ENCODE measurements around the gene TMCO4. TPM values are rescaled to one million over a fixed set of nuclear protein-coding genes. Genes with fewer than 3 reads are reported as not detected.

TMCO4 gene
- total RNA-seq, 1 donor from 2014 or later = 18.6 TPM

GRCh38 chr1:19775317-19775716 lies 24.4 kb downstream of the TMCO4 start:
- no peak for TF ChIP-seq CTCF (IDR thresholded peaks at IDR 0.05; ENCODE audit: unreplicated experiment)
- H3K27ac Mint-ChIP-seq = no peak overlapping the region
- no peaks in the 10 kb centered on the region for H3K4me1 Mint-ChIP-seq (ENCODE audit: low read depth)
- H3K4me3 Mint-ChIP-seq (ENCODE audit: low read depth) = no peak overlapping the region
- no peaks in the 10 kb centered on the region for H3K9me3 Mint-ChIP-seq (ENCODE audit: low read depth)
- H3K36me3 Mint-ChIP-seq (ENCODE audit: insufficient read depth) = peaks cover 15% of the 10 kb centered on the region
- H3K27me3 Mint-ChIP-seq = no peaks in the 10 kb centered on the region
- DNase-seq (ENCODE audit: low spot score, unreplicated experiment) = no peak

- Mint-ChIP-seq H3K27me3 (no peaks in the 10 kb centered on the region), H3K4me3 (ENCODE audit: low read depth) (no peak overlapping the region), H3K27ac (no peak overlapping the region)
Measured at GRCh38 chr1:19774180-19774785, 25.4 kb downstream of the TMCO4 start.

GRCh38 chr1:19773485-19773884 lies 26.2 kb downstream of the TMCO4 start:
- H3K27ac Mint-ChIP-seq = no peak overlapping the region
- no peaks in the 10 kb centered on the region for H3K9me3 Mint-ChIP-seq (ENCODE audit: low read depth)
- H3K27me3 Mint-ChIP-seq = no peaks in the 10 kb centered on the region
- no peak for TF ChIP-seq CTCF (IDR thresholded peaks at IDR 0.05; ENCODE audit: unreplicated experiment)
- peaks cover 7% of the 10 kb centered on the region for H3K36me3 Mint-ChIP-seq (ENCODE audit: insufficient read depth)
- peaks cover 3% of the 10 kb centered on the region for H3K4me1 Mint-ChIP-seq (ENCODE audit: low read depth)
- DNase-seq (ENCODE audit: low spot score, unreplicated experiment) = no peak
- H3K4me3 Mint-ChIP-seq (ENCODE audit: low read depth) = no peak overlapping the region

More at GRCh38 chr1:19774180-19774785, 25.4 kb downstream of the TMCO4 start:
- Mint-ChIP-seq H3K4me1 (ENCODE audit: low read depth) (peaks cover 2% of the 10 kb centered on the region), H3K9me3 (ENCODE audit: low read depth) (no peaks in the 10 kb centered on the region), H3K36me3 (ENCODE audit: insufficient read depth) (peaks cover 13% of the 10 kb centered on the region)
- no peak for TF ChIP-seq CTCF (IDR thresholded peaks at IDR 0.05; ENCODE audit: unreplicated experiment)
- no peak for DNase-seq (ENCODE audit: low spot score, unreplicated experiment)

GRCh38 chr1:19772053-19772452 lies 27.7 kb downstream of the TMCO4 start:
- H3K4me3 Mint-ChIP-seq (ENCODE audit: low read depth) = no peak overlapping the region
- no peaks in the 10 kb centered on the region for H3K27me3 Mint-ChIP-seq
- H3K27ac Mint-ChIP-seq = no peak overlapping the region
- no peak for DNase-seq (ENCODE audit: low spot score, unreplicated experiment)
- peaks cover 4% of the 10 kb centered on the region for H3K36me3 Mint-ChIP-seq (ENCODE audit: insufficient read depth)
- H3K9me3 Mint-ChIP-seq (ENCODE audit: low read depth) = no peaks in the 10 kb centered on the region
- peaks cover 3% of the 10 kb centered on the region for H3K4me1 Mint-ChIP-seq (ENCODE audit: low read depth)
- TF ChIP-seq CTCF (IDR thresholded peaks at IDR 0.05; ENCODE audit: unreplicated experiment) = no peak

GRCh38 chr1:19771350-19771749 lies 28.4 kb downstream of the TMCO4 start:
- Mint-ChIP-seq H3K36me3 (ENCODE audit: insufficient read depth) (peaks cover 2% of the 10 kb centered on the region), H3K27me3 (no peaks in the 10 kb centered on the region), H3K4me1 (ENCODE audit: low read depth) (peaks cover 3% of the 10 kb centered on the region), H3K4me3 (ENCODE audit: low read depth) (no peak overlapping the region), H3K27ac (no peak overlapping the region), H3K9me3 (ENCODE audit: low read depth) (no peaks in the 10 kb centered on the region)
- no peak for TF ChIP-seq CTCF (IDR thresholded peaks at IDR 0.05; ENCODE audit: unreplicated experiment)
- no peak for DNase-seq (ENCODE audit: low spot score, unreplicated experiment)
